HEK293T (cell line): Measurements from ENCODE around the gene MGAT5B.

ENCODE experiments used
- CTCF ChIA-PET: fragments of 350-600 bp; formaldehyde crosslinking; extraction: SDS; loops from one replicate; lab custom pipeline; 2021; ENCODE audit warnings: antibody characterized with exemption, inconsistent platforms; lab: Yijun Ruan, JAX
- POLR2A ChIA-PET: fragments of 350-600 bp; formaldehyde crosslinking; extraction: SDS; loops from one replicate; lab custom pipeline; 2020; ENCODE audit warnings: antibody characterized with exemption, inconsistent platforms; lab: Yijun Ruan, JAX
- DNase-seq: peaks from one replicate; pipeline ENCODE4 v3.0.0; 2012; ENCODE audit warnings: mixed read lengths; ENCODE audit errors: extremely low spot score
- ARNT ChIP-seq: fragments of 450-650 bp; IDR thresholded peaks from 2 replicates; pipeline ENCODE4 v1.6.1; 2017; ENCODE audit warnings: mild to moderate bottlenecking
- BHLHE40 ChIP-seq: fragments of 450-650 bp; IDR thresholded peaks from 2 replicates; pipeline ENCODE4 v1.6.1; 2016; ENCODE audit warnings: mild to moderate bottlenecking, moderate library complexity, borderline replicate concordance
- CTBP1 ChIP-seq: fragments of 450-650 bp; IDR thresholded peaks from 2 replicates; pipeline ENCODE4 v1.6.1; 2016; ENCODE audit warnings: borderline replicate concordance
- ELF4 ChIP-seq: fragments of 450-650 bp; IDR thresholded peaks from 2 replicates; pipeline ENCODE4 v1.6.1; 2017; ENCODE audit warnings: antibody characterized with exemption
- FOXA1 ChIP-seq: fragments of 450-650 bp; IDR thresholded peaks from 2 replicates; pipeline ENCODE4 v1.6.1; 2016; ENCODE audit warnings: mild to moderate bottlenecking
- FOXK2 ChIP-seq: fragments of 450-650 bp; IDR thresholded peaks from 2 replicates; pipeline ENCODE4 v1.6.1; 2016; ENCODE audit warnings: mild to moderate bottlenecking
- FOXM1 ChIP-seq: fragments of 450-650 bp; IDR thresholded peaks from 2 replicates; pipeline ENCODE4 v1.6.1; 2017; ENCODE audit warnings: mild to moderate bottlenecking, borderline replicate concordance
- HDGF ChIP-seq: fragments of 450-650 bp; IDR thresholded peaks from 2 replicates; pipeline ENCODE4 v1.6.1; 2017; ENCODE audit warnings: antibody characterized with exemption, borderline replicate concordance
- L3MBTL2 ChIP-seq: fragments of 450-650 bp; conservative IDR thresholded peaks from 2 replicates; pipeline ENCODE4 v1.6.1; 2016; ENCODE audit warnings: mild to moderate bottlenecking
- LEF1 ChIP-seq: fragments of 450-650 bp; IDR thresholded peaks from 2 replicates; pipeline ENCODE4 v1.6.1; 2017; ENCODE audit warnings: mild to moderate bottlenecking, borderline replicate concordance
- NFRKB ChIP-seq: fragments of 450-650 bp; IDR thresholded peaks from 2 replicates; pipeline ENCODE4 v1.6.1; 2016; ENCODE audit warnings: mild to moderate bottlenecking, moderate library complexity
- PKNOX1 ChIP-seq: fragments of 450-650 bp; IDR thresholded peaks from 2 replicates; pipeline ENCODE4 v1.6.1; 2016
- SP1 ChIP-seq: fragments of 450-650 bp; IDR thresholded peaks from 2 replicates; pipeline ENCODE4 v1.6.1; 2017
- SUZ12 ChIP-seq: fragments of 450-650 bp; IDR thresholded peaks from 2 replicates; pipeline ENCODE4 v1.6.1; 2016; ENCODE audit warnings: mild to moderate bottlenecking
- TARDBP ChIP-seq: fragments of 450-650 bp; IDR thresholded peaks from 2 replicates; pipeline ENCODE4 v1.6.1; 2016
- ZNF384 ChIP-seq: fragments of 450-650 bp; IDR thresholded peaks from 2 replicates; pipeline ENCODE4 v1.6.1; 2016

Gene MGAT5B

GRCh38 chr17:76922967-76923366, 54.8 kb downstream of the MGAT5B start:
- DNase-seq, result no peak
- ChIA-PET CTCF (no interaction called here), POLR2A (no interaction called here)
- TF ChIP-seq FOXK2 (no peak), ARNT (no peak), ZNF384 (no peak), NFRKB (no peak), SP1 (no peak), TARDBP (no peak), ELF4 (no peak), FOXM1 (no peak)

GRCh38 chr17:76923491-76923890, 55.3 kb downstream of the MGAT5B start:
- ChIA-PET CTCF (no interaction called here), POLR2A (interaction anchor here (1.2 kb wide), 1 partner anchor 46 kb away, joined by 4 read pairs; no protein-coding TSS in a partner anchor)
- DNase-seq, result no peak
- TF ChIP-seq L3MBTL2 (no peak), SP1 (no peak), NFRKB (no peak), TARDBP (no peak), SUZ12 (no peak), HDGF (no peak), CTBP1 (no peak), ZNF384 (no peak), LEF1 (no peak), BHLHE40 (no peak), FOXA1 (no peak), PKNOX1 (no peak), FOXM1 (no peak), ARNT (no peak), ELF4 (no peak), FOXK2 (no peak)

- CTCF ChIA-PET, result no interaction called here
- TF ChIP-seq HDGF, result no peak
- no peak for TF ChIP-seq ZNF384
- TF ChIP-seq FOXA1, result no peak
- TF ChIP-seq ELF4, result no peak
- TF ChIP-seq PKNOX1, result no peak
- TF ChIP-seq BHLHE40, result no peak
- TF ChIP-seq FOXK2, result no peak
- no peak for TF ChIP-seq L3MBTL2
- TF ChIP-seq NFRKB, result no peak
- TF ChIP-seq TARDBP, result no peak
- TF ChIP-seq FOXM1, result no peak
- TF ChIP-seq LEF1, result no peak
- TF ChIP-seq CTBP1, result no peak
- no peak for TF ChIP-seq SP1
- POLR2A ChIA-PET, result interaction anchor here (1.2 kb wide), 1 partner anchor 45 kb away, joined by 4 read pairs; no protein-coding TSS in a partner anchor
- DNase-seq, result no peak
Measured at GRCh38 chr17:76924345-76925342, 56.4 kb downstream of the MGAT5B start.

GRCh38 chr17:76925441-76925891, 57.3 kb downstream of the MGAT5B start:
- ChIA-PET CTCF (no interaction called here), POLR2A (no interaction called here)
- TF ChIP-seq CTBP1 (no peak), FOXM1 (no peak), FOXK2 (no peak), ZNF384 (no peak), SUZ12 (no peak), L3MBTL2 (no peak), SP1 (no peak), HDGF (no peak), PKNOX1 (no peak), FOXA1 (no peak), TARDBP (no peak), NFRKB (no peak), ELF4 (no peak), ARNT (no peak), LEF1 (no peak), BHLHE40 (no peak)
- no peak for DNase-seq

GRCh38 chr17:76926237-76926866, 58.1 kb downstream of the MGAT5B start:
- POLR2A ChIA-PET, result interaction anchor here (1.5 kb wide), 1 partner anchor 43 kb away, joined by 3 read pairs; no protein-coding TSS in a partner anchor
- CTCF ChIA-PET, result no interaction called here
- no peak for DNase-seq
- TF ChIP-seq SUZ12, result no peak
- TF ChIP-seq CTBP1, result no peak
- no peak for TF ChIP-seq SP1
- TF ChIP-seq HDGF, result no peak
- TF ChIP-seq ELF4, result no peak
- TF ChIP-seq PKNOX1, result no peak
- no peak for TF ChIP-seq ZNF384
- no peak for TF ChIP-seq ARNT
- TF ChIP-seq NFRKB, result no peak
- no peak for TF ChIP-seq FOXM1
- no peak for TF ChIP-seq FOXA1
- TF ChIP-seq L3MBTL2, result no peak
- TF ChIP-seq FOXK2, result no peak
- TF ChIP-seq BHLHE40, result no peak
- no peak for TF ChIP-seq LEF1
- no peak for TF ChIP-seq TARDBP
